ENCODE results near the gene RAB5IF. TPM values are rescaled to one million over a fixed set of nuclear protein-coding genes. Genes with fewer than 3 reads are reported as not detected.

Gene RAB5IF
- total and polyA plus RNA-seq, 2 of the 13 experiments (the other 11 are each of a cell fraction or from before 2014, with no cell fraction given), result 261 to 305 TPM

DNA sequence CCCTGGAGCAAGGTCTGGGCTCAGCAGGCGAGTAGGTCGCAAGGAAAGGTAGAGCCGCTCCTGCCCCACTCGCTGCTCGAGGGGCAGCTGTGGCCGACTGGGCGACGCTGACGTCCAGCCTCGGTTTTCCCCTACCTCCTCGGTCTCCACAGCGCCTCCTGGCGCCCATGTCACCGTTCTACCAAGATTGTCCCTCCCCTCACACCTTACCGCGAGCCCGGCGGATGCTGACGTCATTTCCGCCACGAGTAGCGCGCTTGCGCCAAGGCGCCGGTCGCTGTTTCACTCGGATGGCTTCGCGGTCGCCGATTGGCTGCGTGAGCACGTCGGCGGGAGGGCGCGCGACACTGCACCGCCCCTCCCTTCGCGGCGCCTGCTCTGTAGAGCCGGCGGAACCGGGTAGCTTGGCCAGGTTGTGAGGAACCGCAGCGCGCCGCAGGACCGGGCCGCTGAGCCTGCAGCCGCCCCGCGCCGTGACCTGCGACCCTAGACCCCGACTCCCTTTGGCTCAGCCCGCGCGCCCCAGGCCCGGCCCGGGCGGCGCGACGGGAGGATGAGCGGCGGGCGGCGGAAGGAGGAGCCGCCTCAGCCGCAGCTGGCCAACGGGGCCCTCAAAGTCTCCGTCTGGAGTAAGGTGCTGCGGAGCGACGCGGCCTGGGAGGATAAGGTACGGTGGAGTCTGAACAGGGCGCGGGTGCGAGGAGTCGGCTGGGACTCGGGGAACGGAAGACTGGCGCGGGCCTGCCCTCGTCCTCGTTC, at the start of gene RAB5IF (continued):
- no peak for TF ChIP-seq ATF6 (CRISPR knock-in tag; conservative IDR thresholded peaks at IDR 0.05)
- TF ChIP-seq CHD2 (IDR thresholded peaks at IDR 0.05; ENCODE audit: low read depth, low read length), result peak; percentile 81
- TF ChIP-seq MEIS2 (CRISPR knock-in tag; IDR thresholded peaks at IDR 0.05), result peak; percentile 93
- TF ChIP-seq, protein P1, sequence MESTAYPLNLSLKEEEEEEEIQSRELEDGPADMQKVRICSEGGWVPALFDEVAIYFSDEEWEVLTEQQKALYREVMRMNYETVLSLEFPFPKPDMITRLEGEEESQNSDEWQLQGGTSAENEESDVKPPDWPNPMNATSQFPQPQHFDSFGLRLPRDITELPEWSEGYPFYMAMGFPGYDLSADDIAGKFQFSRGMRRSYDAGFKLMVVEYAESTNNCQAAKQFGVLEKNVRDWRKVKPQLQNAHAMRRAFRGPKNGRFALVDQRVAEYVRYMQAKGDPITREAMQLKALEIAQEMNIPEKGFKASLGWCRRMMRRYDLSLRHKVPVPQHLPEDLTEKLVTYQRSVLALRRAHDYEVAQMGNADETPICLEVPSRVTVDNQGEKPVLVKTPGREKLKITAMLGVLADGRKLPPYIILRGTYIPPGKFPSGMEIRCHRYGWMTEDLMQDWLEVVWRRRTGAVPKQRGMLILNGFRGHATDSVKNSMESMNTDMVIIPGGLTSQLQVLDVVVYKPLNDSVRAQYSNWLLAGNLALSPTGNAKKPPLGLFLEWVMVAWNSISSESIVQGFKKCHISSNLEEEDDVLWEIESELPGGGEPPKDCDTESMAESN (CRISPR knock-in tag; conservative IDR thresholded peaks at IDR 0.05), result peak; percentile 96
- TF ChIP-seq CREM (IDR thresholded peaks at IDR 0.05), result peak; percentile 98
- TF ChIP-seq CREM (CRISPR knock-in tag; IDR thresholded peaks at IDR 0.05), result peak; percentile 78
- TF ChIP-seq RAD51 (IDR thresholded peaks at IDR 0.05; ENCODE audit: borderline replicate concordance), result no peak
- peak; percentile 98 for TF ChIP-seq THAP11 (CRISPR knock-in tag; IDR thresholded peaks at IDR 0.05)
- TF ChIP-seq, protein P2, sequence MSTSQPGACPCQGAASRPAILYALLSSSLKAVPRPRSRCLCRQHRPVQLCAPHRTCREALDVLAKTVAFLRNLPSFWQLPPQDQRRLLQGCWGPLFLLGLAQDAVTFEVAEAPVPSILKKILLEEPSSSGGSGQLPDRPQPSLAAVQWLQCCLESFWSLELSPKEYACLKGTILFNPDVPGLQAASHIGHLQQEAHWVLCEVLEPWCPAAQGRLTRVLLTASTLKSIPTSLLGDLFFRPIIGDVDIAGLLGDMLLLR (CRISPR knock-in tag; IDR thresholded peaks at IDR 0.05), result peak; percentile 96
- TF ChIP-seq ZNF616 (CRISPR knock-in tag; IDR thresholded peaks at IDR 0.05; ENCODE audit: low read depth), result no peak; the same call in 1 of the 2 replicates
- TF ChIP-seq ZNF746 (CRISPR knock-in tag; IDR thresholded peaks at IDR 0.05), result peak; percentile 66; the same call in 1 of the 2 replicates
- peak; percentile 99 for TF ChIP-seq ERF (CRISPR knock-in tag; IDR thresholded peaks at IDR 0.05)
- TF ChIP-seq ZNF430 (CRISPR knock-in tag; IDR thresholded peaks at IDR 0.05), result peak; percentile 87
- peak; percentile 89 for TF ChIP-seq ZNF317 (CRISPR knock-in tag; IDR thresholded peaks at IDR 0.05)
- no peak for TF ChIP-seq ZNF644 (CRISPR knock-in tag; IDR thresholded peaks at IDR 0.05; ENCODE audit: low read depth)
- TF ChIP-seq BCLAF1 (IDR thresholded peaks at IDR 0.05), result no peak
- TF ChIP-seq PPARG (CRISPR knock-in tag; conservative IDR thresholded peaks at IDR 0.05), result peak; percentile 84; the same call in 1 of the 2 replicates
- TF ChIP-seq, protein P3, sequence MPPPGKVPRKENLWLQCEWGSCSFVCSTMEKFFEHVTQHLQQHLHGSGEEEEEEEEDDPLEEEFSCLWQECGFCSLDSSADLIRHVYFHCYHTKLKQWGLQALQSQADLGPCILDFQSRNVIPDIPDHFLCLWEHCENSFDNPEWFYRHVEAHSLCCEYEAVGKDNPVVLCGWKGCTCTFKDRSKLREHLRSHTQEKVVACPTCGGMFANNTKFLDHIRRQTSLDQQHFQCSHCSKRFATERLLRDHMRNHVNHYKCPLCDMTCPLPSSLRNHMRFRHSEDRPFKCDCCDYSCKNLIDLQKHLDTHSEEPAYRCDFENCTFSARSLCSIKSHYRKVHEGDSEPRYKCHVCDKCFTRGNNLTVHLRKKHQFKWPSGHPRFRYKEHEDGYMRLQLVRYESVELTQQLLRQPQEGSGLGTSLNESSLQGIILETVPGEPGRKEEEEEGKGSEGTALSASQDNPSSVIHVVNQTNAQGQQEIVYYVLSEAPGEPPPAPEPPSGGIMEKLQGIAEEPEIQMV (CRISPR knock-in tag; IDR thresholded peaks at IDR 0.05; ENCODE audit: low read depth), result peak; percentile 89

Measured in HepG2 (cell line).